ENCODE measurements around the gene VPS52. TPM values are rescaled to one million over a fixed set of nuclear protein-coding genes. Genes with fewer than 3 reads are reported as not detected.

VPS52 gene
- total and polyA plus RNA-seq, 9 of the 15 experiments (the other 6 are each of a cell fraction or from before 2014, with no cell fraction given): 24.4 to 103 (median 40.2) TPM

DNA sequence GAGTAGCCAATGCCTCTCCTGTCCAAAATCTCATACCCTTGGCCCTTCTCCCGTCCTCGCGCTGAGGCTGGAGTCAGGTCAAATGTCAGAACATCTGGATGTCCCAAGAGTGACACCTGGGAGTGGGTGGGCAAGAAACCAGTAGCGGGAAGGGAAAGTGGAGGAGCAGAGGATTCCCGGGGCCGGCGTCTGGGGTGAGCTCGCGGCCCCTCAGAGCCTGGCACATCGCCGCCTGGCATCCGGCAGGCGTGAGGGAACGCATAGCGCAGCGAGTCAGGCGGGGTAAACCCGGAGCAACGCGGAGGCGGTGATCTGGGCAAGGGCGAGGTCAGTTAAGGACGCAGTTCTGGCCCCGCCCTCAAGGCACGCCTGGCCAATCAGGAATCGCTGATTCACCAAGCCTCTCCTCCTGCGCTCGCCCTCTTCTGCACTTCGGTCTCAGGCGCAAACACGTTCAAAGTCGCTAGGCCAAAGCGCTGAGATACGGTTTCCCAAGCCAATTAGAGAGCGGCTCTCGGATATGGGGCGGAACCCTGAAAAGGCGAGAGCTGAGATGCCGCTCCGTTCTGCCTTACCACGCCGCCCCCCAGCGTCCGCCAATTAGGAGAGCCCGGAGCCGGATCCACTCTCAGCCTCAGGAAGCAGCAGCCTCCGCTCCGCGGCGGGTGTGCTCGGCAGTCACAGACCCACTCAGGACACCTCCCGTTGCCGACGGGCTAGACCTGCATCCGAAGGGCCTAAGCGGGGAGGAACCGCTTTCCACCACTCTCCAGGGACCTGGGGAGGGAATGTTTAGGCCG is 22.5 kb downstream of the VPS52 start:
- peak overlapping the region; percentile 91 for H3K27ac ChIP-seq (ENCODE audit: extremely low read depth, low read depth, low read length)
- intact Hi-C loops (cut with micrococcal nuclease) (loop anchor here (1.0 to 2.0 kb wide), 4 partner anchors 48 to 235 kb away; partner anchors contain the start of genes RXRB and SLC39A7), in situ Hi-C loops (cut with MboI) (loop anchor here (5.0 kb wide), 2 partner anchors 132 to 232 kb away; no protein-coding TSS in a partner anchor)
- no peaks in the 10 kb centered on the region for H4K20me1 ChIP-seq (replicated peaks; ENCODE audit: control insufficient read depth, insufficient read depth, low read length)
- ChIA-PET CTCF (ENCODE audit: low intra/inter-chr PET ratio) (interaction anchor here (0.5 to 3.6 kb wide), 9 partner anchors 74 to 505 kb away, joined by 3 to 24 read pairs (median 5); no protein-coding TSS in a partner anchor), POLR2A (interaction anchor here (0.5 to 5.2 kb wide), 29 partner anchors 10 to 1766 kb away, joined by 3 to 57 read pairs (median 4); partner anchors contain the start of genes B3GALT4, HLA-DPA1, RING1 and RPS18)
- no peaks in the 10 kb centered on the region for H3K79me2 ChIP-seq (ENCODE audit: control insufficient read depth, insufficient read depth, low read length)
- H3K9me3 ChIP-seq (replicated peaks; ENCODE audit: control insufficient read depth, insufficient read depth, low read depth, low read length): no peaks in the 10 kb centered on the region
- 1% methylated on average over 58 of the region's 58 CpGs for WGBS (ENCODE audit: insufficient coverage, low coverage, missing lambda C conversion rate)
- DNase-seq (ENCODE audit: extremely low read depth in 1 of 4, low spot score in 3 of 4) (peak; percentile 95 to 100 (median 96)), ATAC-seq (peak; percentile 97), FAIRE-seq (peak; percentile 100)
- TSS peak; percentile 43 for BruUV-seq (replicated peaks)
- peaks cover 4 to 6% of the 10 kb centered on the region in 2 experiments; a peak in 2 of 5 replicates for H3K27me3 ChIP-seq (ENCODE audit: control insufficient read depth in 2 of 2, insufficient read depth in 2 of 2, low read length in 2 of 2)
- H3K4me1 ChIP-seq (replicated peaks in 1 of 2; ENCODE audit: control insufficient read depth in 2 of 2, insufficient read depth in 2 of 2, low read length in 2 of 2): peaks cover 22 to 31% of the 10 kb centered on the region in 2 experiments
- peak overlapping the region; percentile 89 to 90 for H3K9ac ChIP-seq (ENCODE audit: insufficient read depth in 1 of 2, low read depth in 2 of 2, low read length in 2 of 2)
- H3K4me2 ChIP-seq (ENCODE audit: insufficient read depth, low read length): peak overlapping the region; percentile 97
- H2AFZ ChIP-seq (ENCODE audit: low read depth, low read length): peak overlapping the region; percentile 99
- peaks cover 19% of the 10 kb centered on the region for H3K36me3 ChIP-seq (ENCODE audit: control insufficient read depth, insufficient read depth, low read length)
- peak overlapping the region; percentile 53 for H3K4me3 ChIP-seq
- peaks cover 4% of the 10 kb centered on the region for H3K9me1 ChIP-seq (ENCODE audit: control insufficient read depth, insufficient read depth, low read length)
- TF ChIP-seq, protein P1, sequence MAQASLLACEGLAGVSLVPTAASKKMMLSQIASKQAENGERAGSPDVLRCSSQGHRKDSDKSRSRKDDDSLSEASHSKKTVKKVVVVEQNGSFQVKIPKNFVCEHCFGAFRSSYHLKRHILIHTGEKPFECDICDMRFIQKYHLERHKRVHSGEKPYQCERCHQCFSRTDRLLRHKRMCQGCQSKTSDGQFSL (CRISPR knock-in tag; IDR thresholded peaks at IDR 0.05): no peak
- TF ChIP-seq, protein P1 (tag; IDR thresholded peaks at IDR 0.05): no peak
- no peak for TF ChIP-seq ZNF583 (CRISPR knock-in tag; IDR thresholded peaks at IDR 0.05)
- no peak; the same call in 1 of the 2 replicates for TF ChIP-seq XRCC5 (IDR thresholded peaks at IDR 0.05; ENCODE audit: low read depth, low read length)
- peak; percentile 97 for TF ChIP-seq ZNF316 (IDR thresholded peaks at IDR 0.05)
- TF ChIP-seq LCOR (CRISPR knock-in tag; IDR thresholded peaks at IDR 0.05): peak; percentile 80
- TF ChIP-seq FOXP1 (CRISPR knock-in tag; IDR thresholded peaks at IDR 0.05): peak; percentile 87
- TF ChIP-seq ERF (CRISPR knock-in tag; IDR thresholded peaks at IDR 0.05): no peak
- TF ChIP-seq WHSC1 (IDR thresholded peaks at IDR 0.05; ENCODE audit: low read length): no peak
- TF ChIP-seq, protein P2, sequence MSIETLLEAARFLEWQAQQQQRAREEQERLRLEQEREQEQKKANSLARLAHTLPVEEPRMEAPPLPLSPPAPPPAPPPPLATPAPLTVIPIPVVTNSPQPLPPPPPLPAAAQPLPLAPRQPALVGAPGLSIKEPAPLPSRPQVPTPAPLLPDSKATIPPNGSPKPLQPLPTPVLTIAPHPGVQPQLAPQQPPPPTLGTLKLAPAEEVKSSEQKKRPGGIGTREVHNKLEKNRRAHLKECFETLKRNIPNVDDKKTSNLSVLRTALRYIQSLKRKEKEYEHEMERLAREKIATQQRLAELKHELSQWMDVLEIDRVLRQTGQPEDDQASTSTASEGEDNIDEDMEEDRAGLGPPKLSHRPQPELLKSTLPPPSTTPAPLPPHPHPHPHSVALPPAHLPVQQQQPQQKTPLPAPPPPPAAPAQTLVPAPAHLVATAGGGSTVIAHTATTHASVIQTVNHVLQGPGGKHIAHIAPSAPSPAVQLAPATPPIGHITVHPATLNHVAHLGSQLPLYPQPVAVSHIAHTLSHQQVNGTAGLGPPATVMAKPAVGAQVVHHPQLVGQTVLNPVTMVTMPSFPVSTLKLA (conservative IDR thresholded peaks at IDR 0.05): peak; percentile 49 to 78
- TF ChIP-seq STAT5A (IDR thresholded peaks at IDR 0.05; ENCODE audit: borderline replicate concordance, low read length): no peak
- no peak for TF ChIP-seq SIX5 (IDR thresholded peaks at IDR 0.05; ENCODE audit: borderline replicate concordance in 1 of 2, insufficient read depth in 1 of 2, low read depth in 1 of 2, low read length in 2 of 2)
- no peak; the same call in 1 of the 2 replicates for TF ChIP-seq HDAC2 (IDR thresholded peaks at IDR 0.05)
- TF ChIP-seq, protein P3, sequence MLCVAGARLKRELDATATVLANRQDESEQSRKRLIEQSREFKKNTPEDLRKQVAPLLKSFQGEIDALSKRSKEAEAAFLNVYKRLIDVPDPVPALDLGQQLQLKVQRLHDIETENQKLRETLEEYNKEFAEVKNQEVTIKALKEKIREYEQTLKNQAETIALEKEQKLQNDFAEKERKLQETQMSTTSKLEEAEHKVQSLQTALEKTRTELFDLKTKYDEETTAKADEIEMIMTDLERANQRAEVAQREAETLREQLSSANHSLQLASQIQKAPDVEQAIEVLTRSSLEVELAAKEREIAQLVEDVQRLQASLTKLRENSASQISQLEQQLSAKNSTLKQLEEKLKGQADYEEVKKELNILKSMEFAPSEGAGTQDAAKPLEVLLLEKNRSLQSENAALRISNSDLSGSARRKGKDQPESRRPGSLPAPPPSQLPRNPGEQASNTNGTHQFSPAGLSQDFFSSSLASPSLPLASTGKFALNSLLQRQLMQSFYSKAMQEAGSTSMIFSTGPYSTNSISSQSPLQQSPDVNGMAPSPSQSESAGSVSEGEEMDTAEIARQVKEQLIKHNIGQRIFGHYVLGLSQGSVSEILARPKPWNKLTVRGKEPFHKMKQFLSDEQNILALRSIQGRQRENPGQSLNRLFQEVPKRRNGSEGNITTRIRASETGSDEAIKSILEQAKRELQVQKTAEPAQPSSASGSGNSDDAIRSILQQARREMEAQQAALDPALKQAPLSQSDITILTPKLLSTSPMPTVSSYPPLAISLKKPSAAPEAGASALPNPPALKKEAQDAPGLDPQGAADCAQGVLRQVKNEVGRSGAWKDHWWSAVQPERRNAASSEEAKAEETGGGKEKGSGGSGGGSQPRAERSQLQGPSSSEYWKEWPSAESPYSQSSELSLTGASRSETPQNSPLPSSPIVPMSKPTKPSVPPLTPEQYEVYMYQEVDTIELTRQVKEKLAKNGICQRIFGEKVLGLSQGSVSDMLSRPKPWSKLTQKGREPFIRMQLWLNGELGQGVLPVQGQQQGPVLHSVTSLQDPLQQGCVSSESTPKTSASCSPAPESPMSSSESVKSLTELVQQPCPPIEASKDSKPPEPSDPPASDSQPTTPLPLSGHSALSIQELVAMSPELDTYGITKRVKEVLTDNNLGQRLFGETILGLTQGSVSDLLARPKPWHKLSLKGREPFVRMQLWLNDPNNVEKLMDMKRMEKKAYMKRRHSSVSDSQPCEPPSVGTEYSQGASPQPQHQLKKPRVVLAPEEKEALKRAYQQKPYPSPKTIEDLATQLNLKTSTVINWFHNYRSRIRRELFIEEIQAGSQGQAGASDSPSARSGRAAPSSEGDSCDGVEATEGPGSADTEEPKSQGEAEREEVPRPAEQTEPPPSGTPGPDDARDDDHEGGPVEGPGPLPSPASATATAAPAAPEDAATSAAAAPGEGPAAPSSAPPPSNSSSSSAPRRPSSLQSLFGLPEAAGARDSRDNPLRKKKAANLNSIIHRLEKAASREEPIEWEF (CRISPR knock-in tag; IDR thresholded peaks at IDR 0.05): no peak
